C4-2B (cell line): ENCODE results near the gene LAMA2.

Experiments used
- ZFX ChIP-seq: fragments of 450-650 bp; IDR thresholded peaks from 2 replicates; pipeline ENCODE4 v1.6.1; 2017
- TF ChIP-seq, protein P1 (sequence below): fragments of 450-650 bp; conservative IDR thresholded peaks from 2 replicates; pipeline ENCODE4 v1.5.1; 2017; ENCODE audit warnings: mild to moderate bottlenecking

DNA sequence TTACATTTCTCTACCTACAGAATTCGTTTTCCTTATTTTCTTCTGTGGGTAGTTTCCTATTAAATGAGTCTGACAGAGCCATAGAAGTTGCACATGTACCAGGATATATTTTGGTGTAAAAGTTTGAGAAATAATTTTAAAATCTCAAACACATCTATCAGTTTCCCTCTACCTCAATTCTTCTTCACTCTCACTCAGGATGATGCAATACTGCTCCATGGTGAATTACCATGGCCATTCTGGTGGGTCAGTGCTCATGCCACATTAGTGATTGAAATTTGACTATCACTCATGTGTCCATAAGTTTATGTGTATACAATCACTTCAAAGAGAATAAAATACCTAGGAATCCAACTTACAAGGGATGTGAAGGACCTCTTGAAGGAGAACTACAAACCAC lies 675.3 kb downstream of the LAMA2 start:
- TF ChIP-seq, protein P1, sequence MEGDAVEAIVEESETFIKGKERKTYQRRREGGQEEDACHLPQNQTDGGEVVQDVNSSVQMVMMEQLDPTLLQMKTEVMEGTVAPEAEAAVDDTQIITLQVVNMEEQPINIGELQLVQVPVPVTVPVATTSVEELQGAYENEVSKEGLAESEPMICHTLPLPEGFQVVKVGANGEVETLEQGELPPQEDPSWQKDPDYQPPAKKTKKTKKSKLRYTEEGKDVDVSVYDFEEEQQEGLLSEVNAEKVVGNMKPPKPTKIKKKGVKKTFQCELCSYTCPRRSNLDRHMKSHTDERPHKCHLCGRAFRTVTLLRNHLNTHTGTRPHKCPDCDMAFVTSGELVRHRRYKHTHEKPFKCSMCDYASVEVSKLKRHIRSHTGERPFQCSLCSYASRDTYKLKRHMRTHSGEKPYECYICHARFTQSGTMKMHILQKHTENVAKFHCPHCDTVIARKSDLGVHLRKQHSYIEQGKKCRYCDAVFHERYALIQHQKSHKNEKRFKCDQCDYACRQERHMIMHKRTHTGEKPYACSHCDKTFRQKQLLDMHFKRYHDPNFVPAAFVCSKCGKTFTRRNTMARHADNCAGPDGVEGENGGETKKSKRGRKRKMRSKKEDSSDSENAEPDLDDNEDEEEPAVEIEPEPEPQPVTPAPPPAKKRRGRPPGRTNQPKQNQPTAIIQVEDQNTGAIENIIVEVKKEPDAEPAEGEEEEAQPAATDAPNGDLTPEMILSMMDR = no peak
- no peak for TF ChIP-seq ZFX
